ENCODE results near the gene ECI2. TPM values are rescaled to one million over a fixed set of nuclear protein-coding genes. Genes with fewer than 3 reads are reported as not detected.
A peak's percentile ranks its signal among the peaks of the same experiment; 100 is the strongest.

The ECI2 gene
- total and polyA plus RNA-seq, 2 experiments from 2014 or later, result 63.7 to 102 TPM

- no peak for TF ChIP-seq EZH2phosphoT487 (IDR thresholded peaks at IDR 0.05; ENCODE audit: unreplicated experiment)
- no peak for TF ChIP-seq ETS1 (IDR thresholded peaks at IDR 0.05)
- no peak for TF ChIP-seq POLR2AphosphoS5 (IDR thresholded peaks at IDR 0.05; ENCODE audit: low read depth)
- TF ChIP-seq, protein P1, sequence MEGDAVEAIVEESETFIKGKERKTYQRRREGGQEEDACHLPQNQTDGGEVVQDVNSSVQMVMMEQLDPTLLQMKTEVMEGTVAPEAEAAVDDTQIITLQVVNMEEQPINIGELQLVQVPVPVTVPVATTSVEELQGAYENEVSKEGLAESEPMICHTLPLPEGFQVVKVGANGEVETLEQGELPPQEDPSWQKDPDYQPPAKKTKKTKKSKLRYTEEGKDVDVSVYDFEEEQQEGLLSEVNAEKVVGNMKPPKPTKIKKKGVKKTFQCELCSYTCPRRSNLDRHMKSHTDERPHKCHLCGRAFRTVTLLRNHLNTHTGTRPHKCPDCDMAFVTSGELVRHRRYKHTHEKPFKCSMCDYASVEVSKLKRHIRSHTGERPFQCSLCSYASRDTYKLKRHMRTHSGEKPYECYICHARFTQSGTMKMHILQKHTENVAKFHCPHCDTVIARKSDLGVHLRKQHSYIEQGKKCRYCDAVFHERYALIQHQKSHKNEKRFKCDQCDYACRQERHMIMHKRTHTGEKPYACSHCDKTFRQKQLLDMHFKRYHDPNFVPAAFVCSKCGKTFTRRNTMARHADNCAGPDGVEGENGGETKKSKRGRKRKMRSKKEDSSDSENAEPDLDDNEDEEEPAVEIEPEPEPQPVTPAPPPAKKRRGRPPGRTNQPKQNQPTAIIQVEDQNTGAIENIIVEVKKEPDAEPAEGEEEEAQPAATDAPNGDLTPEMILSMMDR (conservative IDR thresholded peaks at IDR 0.05; ENCODE audit: low read depth in 2 of 2), result no peak
- TF ChIP-seq EZH2 (IDR thresholded peaks at IDR 0.05; ENCODE audit: low read depth, unreplicated experiment), result no peak
- no peak for TF ChIP-seq CREB1 (CRISPR knock-in tag; IDR thresholded peaks at IDR 0.05; ENCODE audit: low read depth)
- no peak for TF ChIP-seq REST (IDR thresholded peaks at IDR 0.05; ENCODE audit: unreplicated experiment)
- no peak for TF ChIP-seq JUNB (IDR thresholded peaks at IDR 0.05; ENCODE audit: unreplicated experiment)
These were observed 50.1 kb downstream of the ECI2 start (continued) for GRCh38 chr6:4085332-4085700.

- Histone ChIP-seq H3K4me1 (ENCODE audit: insufficient read depth) (peaks cover 7% of the 10 kb centered on the region; the same call in 1 of the 2 replicates), H3K4me2 (no peak overlapping the region), H3K27me3 (ENCODE audit: insufficient read depth) (no peaks in the 10 kb centered on the region), H3K4me3 (no peak overlapping the region), H3K36me3 (ENCODE audit: insufficient read depth) (no peaks in the 10 kb centered on the region), H3K9me2 (ENCODE audit: insufficient read depth) (no peaks in the 10 kb centered on the region), H2AFZ (no peak overlapping the region; the same call in 1 of the 2 replicates), H3F3A (replicated peaks; ENCODE audit: low read depth) (no peaks in the 10 kb centered on the region; the same call in 1 of the 2 replicates), H3K27ac (ENCODE audit: low read depth) (no peak overlapping the region), H4K20me1 (replicated peaks; ENCODE audit: insufficient read depth) (no peaks in the 10 kb centered on the region), H3K79me2 (replicated peaks; ENCODE audit: insufficient read depth) (no peaks in the 10 kb centered on the region)
- peaks cover 3% of the 10 kb centered on the region for H3K27me3 Mint-ChIP-seq (ENCODE audit: insufficient read depth, low read depth, poor library complexity)
- H3K4me1 Mint-ChIP-seq, result peaks cover 10% of the 10 kb centered on the region
- no peaks in the 10 kb centered on the region for H3K36me3 Mint-ChIP-seq (ENCODE audit: low read depth)
- no peaks in the 10 kb centered on the region for H3K9me3 Mint-ChIP-seq
- ATAC-seq (no peak), DNase-seq (ENCODE audit: low spot score) (no peak)
- no peak overlapping the region for H3K4me3 Mint-ChIP-seq
- peak overlapping the region; percentile 69; the same call in 1 of the 2 replicates for H3K27ac Mint-ChIP-seq
- no peak for TF ChIP-seq CREB1 (CRISPR knock-in tag; IDR thresholded peaks at IDR 0.05; ENCODE audit: low read depth)
- TF ChIP-seq, protein P1 (conservative IDR thresholded peaks at IDR 0.05; ENCODE audit: low read depth in 2 of 2), result no peak
- no peak for TF ChIP-seq STAT1 (IDR thresholded peaks at IDR 0.05; ENCODE audit: unreplicated experiment)
These were observed 50.7 kb downstream of the ECI2 start for GRCh38 chr6:4084444-4085331.

Data from GM23338 (cell line).